Immature natural killer cell (primary cell): ENCODE data around the gene UPF2. TPM values are rescaled to one million over a fixed set of nuclear protein-coding genes. Genes with fewer than 3 reads are reported as not detected.
"Not testable (repeated sequence)": the region's sequence is repeated elsewhere in the genome, so short reads cannot be mapped to it uniquely, and the experiment has no call there.

Experiments
- DNase-seq, 3 donors: peaks; one replicate each; pipeline ENCODE4 v3.0.0; 2022; ENCODE audit warnings: mixed read lengths in 1 of 3
- H3K27ac Mint-ChIP-seq, 6 donors: one replicate each; pipeline ENCODE4 v1.8.0; 2020; ENCODE audit warnings: mixed read lengths in 6 of 6, mild to moderate bottlenecking in 5 of 6, inconsistent platforms in 4 of 6, moderate library complexity in 3 of 6
- H3K27me3 Mint-ChIP-seq, 3 donors: one replicate each; pipeline ENCODE4 v1.8.0; 2020 to 2021; ENCODE audit warnings: low read depth in 3 of 3, mild to moderate bottlenecking in 3 of 3, mixed read lengths in 3 of 3, moderate library complexity in 3 of 3, inconsistent platforms in 1 of 3
- H3K36me3 Mint-ChIP-seq, 3 donors: one replicate each; pipeline ENCODE4 v1.8.0; 2020; ENCODE audit warnings: mixed read lengths in 3 of 3, inconsistent platforms in 2 of 3, mild to moderate bottlenecking in 2 of 3
- H3K4me1 Mint-ChIP-seq, 2 donors: one replicate each; pipeline ENCODE4 v1.8.0; 2020; ENCODE audit warnings: inconsistent platforms in 2 of 2, mild to moderate bottlenecking in 2 of 2, mixed read lengths in 2 of 2, moderate library complexity in 1 of 2
- H3K4me3 Mint-ChIP-seq, 5 donors: one replicate each; pipeline ENCODE4 v1.8.0; 2020; ENCODE audit warnings: mild to moderate bottlenecking in 5 of 5, mixed read lengths in 5 of 5, inconsistent platforms in 3 of 5, moderate library complexity in 3 of 5
- H3K9me3 Mint-ChIP-seq, 6 donors: one replicate each; pipeline ENCODE4 v1.8.0; 2020; ENCODE audit warnings: mild to moderate bottlenecking in 6 of 6, mixed read lengths in 6 of 6, inconsistent platforms in 4 of 6, moderate library complexity in 3 of 6
- polyA plus RNA-seq, 3 donors: library from polyadenylated mRNA; unstranded; fragments of 300-500 nt; fragmentation: Illumina TruSeq; gene quantifications; one replicate each; pipeline ENCODE4 v1.2.3, GENCODE V29; 2021

Gene UPF2
- polyA plus RNA-seq, 3 donors from 2014 or later: 3.1 to 19.8 (median 12.9) TPM

DNA sequence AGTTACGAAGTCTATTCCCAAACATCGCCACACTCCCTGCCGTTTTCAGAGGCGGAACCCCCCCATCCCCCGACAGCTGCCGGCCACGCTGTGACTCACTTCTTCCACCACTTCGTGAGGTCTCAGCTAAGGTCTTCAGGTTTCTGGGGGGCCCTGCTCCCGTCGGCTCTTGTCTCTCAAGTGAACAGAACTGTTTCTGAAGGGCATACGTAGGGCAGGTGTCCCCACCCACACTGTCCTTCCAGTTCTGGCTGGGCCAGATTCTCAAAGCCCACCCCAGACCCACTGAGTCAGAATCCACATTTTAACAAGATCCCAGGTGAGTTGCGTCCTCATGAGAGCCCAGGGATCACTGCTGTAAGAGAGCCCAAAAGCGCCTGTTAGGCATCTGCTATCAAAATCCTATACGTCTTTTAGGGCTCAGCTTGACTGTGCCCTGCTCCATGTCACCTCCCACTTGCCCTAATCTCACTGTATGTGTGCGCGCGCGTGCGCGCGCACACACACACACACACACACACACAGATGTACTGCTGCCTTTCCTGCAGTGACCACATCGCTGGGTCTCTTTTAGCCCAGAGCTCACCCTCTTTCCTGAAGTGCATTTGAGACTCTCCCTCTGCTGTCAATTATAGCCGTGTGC lies 140.7 kb downstream of the UPF2 start:
- H3K27me3 Mint-ChIP-seq: peaks cover 0 to 4% (median 2%) of the 10 kb centered on the region in 3 donors
- peaks cover 2 to 5% of the 10 kb centered on the region in 2 donors for H3K4me1 Mint-ChIP-seq
- DNase-seq: no peak
- H3K27ac Mint-ChIP-seq: no peak overlapping the region
- no peaks in the 10 kb centered on the region for H3K36me3 Mint-ChIP-seq
- no peaks in the 10 kb centered on the region for H3K9me3 Mint-ChIP-seq
- no peak overlapping the region for H3K4me3 Mint-ChIP-seq

DNA sequence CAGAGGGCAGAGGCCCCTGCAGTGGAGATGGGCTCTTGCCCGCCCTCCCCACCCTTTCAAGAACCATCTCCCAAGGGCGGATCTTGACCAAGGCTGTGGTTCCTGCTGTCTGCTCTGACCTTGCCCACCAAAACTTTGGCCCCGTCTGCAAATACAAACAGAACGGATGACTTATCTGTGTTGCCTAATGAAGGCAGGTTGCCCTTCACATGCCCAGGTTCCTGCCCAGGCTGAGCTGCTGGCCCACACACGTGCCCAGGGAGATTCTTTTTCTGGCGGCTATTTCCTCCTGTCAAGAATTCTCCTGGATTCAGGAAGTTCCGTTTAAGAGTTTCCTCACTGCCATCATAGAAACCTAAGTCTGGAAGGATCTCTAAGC lies 141.2 kb downstream of the UPF2 start:
- Mint-ChIP-seq H3K4me3 (no peak overlapping the region), H3K27ac (no peak overlapping the region), H3K27me3 (peaks cover 0 to 7% (median 2%) of the 10 kb centered on the region in 3 donors), H3K4me1 (no peaks in the 10 kb centered on the region), H3K9me3 (no peaks in the 10 kb centered on the region), H3K36me3 (no peaks in the 10 kb centered on the region)
- no peak for DNase-seq

DNA sequence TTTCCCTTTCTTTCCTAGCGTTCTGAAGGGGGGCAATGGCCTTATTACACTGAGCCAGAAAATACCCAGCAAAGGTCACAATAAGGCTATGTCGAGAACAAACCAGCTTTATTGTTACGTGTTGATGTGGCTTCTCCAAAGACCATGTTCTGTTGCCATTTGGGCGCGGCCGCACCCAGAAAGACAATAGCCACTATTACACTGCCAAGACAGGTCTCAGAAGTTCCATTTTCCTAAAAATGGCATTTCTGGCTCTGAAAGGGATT lies 141.6 kb downstream of the UPF2 start:
- H3K27me3 Mint-ChIP-seq: peaks cover 0 to 7% (median 2%) of the 10 kb centered on the region in 3 donors
- DNase-seq: no peak
- no peaks in the 10 kb centered on the region for H3K9me3 Mint-ChIP-seq
- no peak overlapping the region for H3K4me3 Mint-ChIP-seq
- no peaks in the 10 kb centered on the region for H3K4me1 Mint-ChIP-seq
- no peak overlapping the region for H3K27ac Mint-ChIP-seq
- H3K36me3 Mint-ChIP-seq: no peaks in the 10 kb centered on the region

DNA sequence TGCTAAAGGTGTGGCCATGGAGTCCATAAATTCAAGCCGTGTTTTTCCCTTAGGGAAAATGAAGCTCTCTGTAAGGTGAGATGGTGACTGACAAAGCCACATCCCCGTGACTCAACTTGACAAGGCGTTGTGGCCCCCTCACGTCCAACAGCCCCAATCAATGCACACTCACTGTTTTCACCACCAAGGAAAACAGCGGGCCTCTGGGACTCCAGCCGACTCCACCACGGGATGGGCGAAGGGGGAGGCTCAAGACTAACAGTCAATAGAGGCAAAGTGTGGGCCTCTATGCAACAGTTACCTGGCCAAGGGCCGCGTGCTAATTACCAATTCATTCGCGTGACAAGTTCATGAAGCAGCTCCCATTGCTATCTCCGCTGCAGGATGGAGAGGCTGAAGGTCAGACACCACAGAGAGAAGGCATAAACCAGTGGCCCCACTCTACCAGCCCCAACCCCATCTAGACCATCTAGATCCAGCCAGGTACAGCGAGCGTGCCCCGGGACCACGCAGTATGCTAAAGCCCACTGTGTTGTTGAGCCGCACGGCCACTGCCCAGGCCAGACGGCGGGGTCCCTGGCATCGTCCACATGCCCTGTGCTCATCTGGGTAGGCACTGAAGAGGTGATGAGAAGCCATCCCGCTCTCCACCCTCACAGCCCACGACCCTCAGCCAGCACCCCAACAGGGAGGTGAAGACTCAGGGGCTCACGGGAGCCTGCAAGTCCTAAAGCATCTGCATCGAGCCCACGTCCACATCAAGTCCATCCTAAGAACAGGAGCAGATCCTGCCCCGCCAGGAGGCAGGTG lies 143.3 kb downstream of the UPF2 start:
- Mint-ChIP-seq H3K4me1 (no peaks in the 10 kb centered on the region), H3K9me3 (no peaks in the 10 kb centered on the region), H3K27me3 (peaks cover 0 to 4% (median 0%) of the 10 kb centered on the region in 3 donors), H3K27ac (no peak overlapping the region), H3K4me3 (no peak overlapping the region), H3K36me3 (no peaks in the 10 kb centered on the region)
- no peak for DNase-seq

DNA sequence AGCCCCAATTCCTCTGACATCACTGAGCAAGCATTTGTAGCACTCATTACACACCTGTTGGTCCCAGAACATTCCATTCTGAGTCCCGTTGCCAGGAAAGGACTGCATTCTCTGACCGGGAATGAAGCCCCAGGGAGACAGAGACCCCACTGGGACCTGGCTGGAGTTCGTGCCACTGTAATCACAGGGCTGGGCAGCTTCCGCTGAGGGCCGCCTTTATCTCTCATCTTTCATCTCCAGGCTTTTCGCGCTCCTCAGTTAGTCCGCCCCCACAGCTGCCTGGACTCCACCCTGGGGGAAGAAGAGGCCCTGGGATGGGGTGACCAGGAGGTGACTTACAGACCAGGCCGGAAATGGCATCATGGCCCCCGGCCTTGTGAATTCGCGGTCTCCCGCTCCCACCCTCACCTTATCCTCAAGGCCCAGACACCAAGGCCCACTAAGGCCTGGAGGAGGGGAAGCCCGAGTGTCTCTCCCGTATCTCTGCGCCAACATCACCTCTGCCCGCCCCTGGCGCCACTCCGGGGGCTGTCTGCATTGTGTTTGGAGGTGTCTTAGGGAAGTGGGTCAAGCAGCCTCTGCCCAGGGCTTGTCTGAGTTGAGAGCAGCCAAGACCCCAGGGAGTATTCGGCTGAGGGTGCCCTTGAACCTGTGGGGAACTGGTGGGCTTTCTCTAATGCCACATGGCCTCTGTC lies 144.1 kb downstream of the UPF2 start:
- Mint-ChIP-seq H3K27ac (no peak overlapping the region), H3K4me1 (no peaks in the 10 kb centered on the region), H3K36me3 (no peaks in the 10 kb centered on the region), H3K9me3 (no peaks in the 10 kb centered on the region), H3K4me3 (no peak overlapping the region), H3K27me3 (peaks cover 0 to 4% (median 0%) of the 10 kb centered on the region in 3 donors)
- no peak for DNase-seq

DNA sequence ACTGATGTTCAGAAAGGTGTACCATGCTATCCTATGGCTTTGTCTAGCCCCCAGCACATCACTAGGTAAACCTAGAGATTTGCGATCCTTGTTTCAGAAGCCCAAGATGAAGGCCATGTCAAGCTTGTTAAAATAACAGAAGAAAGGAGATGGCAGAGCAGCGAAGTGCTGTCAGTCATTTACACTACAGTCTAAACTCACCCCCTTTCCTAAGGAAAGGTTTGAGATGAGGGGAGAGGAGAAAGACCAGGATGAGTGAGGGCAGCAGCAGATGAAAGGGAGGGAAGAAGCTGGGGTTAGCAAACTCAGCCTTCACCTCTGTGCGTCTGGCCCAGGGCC lies 144.6 kb downstream of the UPF2 start:
- no peaks in the 10 kb centered on the region for H3K36me3 Mint-ChIP-seq
- H3K4me3 Mint-ChIP-seq: no peak overlapping the region
- DNase-seq: no peak
- no peaks in the 10 kb centered on the region for H3K4me1 Mint-ChIP-seq
- H3K9me3 Mint-ChIP-seq: no peaks in the 10 kb centered on the region
- H3K27me3 Mint-ChIP-seq: peaks cover 2 to 4% (median 2%) of the 10 kb centered on the region in 3 donors
- no peak overlapping the region for H3K27ac Mint-ChIP-seq

DNA sequence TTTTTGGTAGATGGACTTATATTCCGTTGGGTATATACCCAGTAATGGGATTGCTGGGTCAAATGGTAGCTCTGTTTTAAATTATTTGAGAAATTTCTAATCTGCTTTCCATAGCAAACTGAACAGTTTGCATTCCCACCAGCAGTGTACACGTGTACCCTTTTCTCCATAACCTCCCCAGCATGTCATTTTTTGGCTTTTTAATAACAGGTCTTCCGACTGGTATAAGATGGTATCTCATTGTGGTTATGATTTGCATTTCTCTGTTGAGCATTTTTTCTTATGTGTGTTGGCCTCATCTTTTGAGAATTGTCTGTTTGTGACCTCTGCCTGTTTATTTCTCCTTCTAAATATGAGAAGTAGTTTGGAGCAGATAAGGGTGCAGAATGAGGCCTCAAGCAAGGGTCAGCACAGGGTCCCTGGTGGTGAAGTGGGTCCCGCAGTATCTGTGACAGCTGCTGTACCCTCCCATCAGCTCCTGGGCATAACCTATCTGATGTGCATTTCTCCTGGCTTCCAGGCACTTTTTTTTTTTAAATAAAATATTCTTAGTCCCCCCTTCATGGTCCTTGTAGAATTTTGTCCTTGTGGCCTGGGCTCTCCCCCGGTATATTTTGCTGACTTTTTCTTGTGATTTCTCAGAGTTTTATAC lies 145.9 kb downstream of the UPF2 start:
- no peaks in the 10 kb centered on the region for H3K4me1 Mint-ChIP-seq
- H3K27me3 Mint-ChIP-seq: peaks cover 2 to 4% (median 2%) of the 10 kb centered on the region in 3 donors
- no peaks in the 10 kb centered on the region for H3K9me3 Mint-ChIP-seq
- no peak for DNase-seq
- no peak overlapping the region for H3K27ac Mint-ChIP-seq
- H3K4me3 Mint-ChIP-seq: no peak overlapping the region
- no peaks in the 10 kb centered on the region for H3K36me3 Mint-ChIP-seq

DNA sequence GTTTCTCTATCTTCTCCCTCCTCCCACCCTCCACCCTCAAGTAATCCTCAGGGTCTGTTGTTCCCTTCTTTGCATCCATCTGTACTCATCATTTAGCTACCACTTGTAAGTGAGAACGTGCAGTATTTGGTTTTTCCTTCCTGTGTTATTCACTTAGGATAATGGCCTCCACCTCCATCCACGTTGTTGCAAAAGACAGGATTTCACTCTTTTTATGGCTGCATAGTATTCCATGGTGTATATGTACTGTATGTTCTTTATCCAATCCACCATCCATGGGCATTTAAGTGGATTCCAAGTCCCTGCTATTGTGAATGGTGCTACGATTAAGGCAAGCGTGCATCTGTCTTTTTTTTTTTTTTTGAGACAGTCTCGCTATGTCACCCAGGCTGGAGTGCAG lies 147.0 kb downstream of the UPF2 start:
- Mint-ChIP-seq H3K9me3 (no peaks in the 10 kb centered on the region), H3K27ac (no peak overlapping the region), H3K27me3 (peaks cover 2 to 4% (median 2%) of the 10 kb centered on the region in 3 donors), H3K36me3 (no peaks in the 10 kb centered on the region), H3K4me1 (no peaks in the 10 kb centered on the region), H3K4me3 (no peak overlapping the region)
- DNase-seq: no peak

DNA sequence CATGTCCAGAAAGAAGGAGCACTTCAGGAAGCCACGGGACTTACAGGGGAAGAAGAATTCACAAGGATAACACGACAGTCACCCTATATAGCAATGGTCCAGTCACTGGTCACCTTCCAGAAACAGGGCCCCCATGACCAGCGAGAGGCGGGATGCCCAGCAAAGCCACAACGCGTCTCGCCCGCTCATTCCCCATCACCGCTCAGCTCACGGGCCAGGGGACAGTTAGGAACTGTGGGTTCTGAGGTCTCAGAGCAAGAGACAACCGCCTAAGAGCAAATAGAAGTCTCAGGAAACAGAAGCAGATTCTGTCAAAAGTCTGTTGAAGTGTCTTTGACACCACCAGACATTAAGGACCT lies 147.5 kb downstream of the UPF2 start:
- H3K4me1 Mint-ChIP-seq: no peaks in the 10 kb centered on the region
- H3K27me3 Mint-ChIP-seq: peaks cover 2 to 4% (median 2%) of the 10 kb centered on the region in 3 donors
- no peak for DNase-seq
- no peak overlapping the region for H3K27ac Mint-ChIP-seq
- H3K36me3 Mint-ChIP-seq: no peaks in the 10 kb centered on the region
- no peak overlapping the region for H3K4me3 Mint-ChIP-seq
- H3K9me3 Mint-ChIP-seq: no peaks in the 10 kb centered on the region

DNA sequence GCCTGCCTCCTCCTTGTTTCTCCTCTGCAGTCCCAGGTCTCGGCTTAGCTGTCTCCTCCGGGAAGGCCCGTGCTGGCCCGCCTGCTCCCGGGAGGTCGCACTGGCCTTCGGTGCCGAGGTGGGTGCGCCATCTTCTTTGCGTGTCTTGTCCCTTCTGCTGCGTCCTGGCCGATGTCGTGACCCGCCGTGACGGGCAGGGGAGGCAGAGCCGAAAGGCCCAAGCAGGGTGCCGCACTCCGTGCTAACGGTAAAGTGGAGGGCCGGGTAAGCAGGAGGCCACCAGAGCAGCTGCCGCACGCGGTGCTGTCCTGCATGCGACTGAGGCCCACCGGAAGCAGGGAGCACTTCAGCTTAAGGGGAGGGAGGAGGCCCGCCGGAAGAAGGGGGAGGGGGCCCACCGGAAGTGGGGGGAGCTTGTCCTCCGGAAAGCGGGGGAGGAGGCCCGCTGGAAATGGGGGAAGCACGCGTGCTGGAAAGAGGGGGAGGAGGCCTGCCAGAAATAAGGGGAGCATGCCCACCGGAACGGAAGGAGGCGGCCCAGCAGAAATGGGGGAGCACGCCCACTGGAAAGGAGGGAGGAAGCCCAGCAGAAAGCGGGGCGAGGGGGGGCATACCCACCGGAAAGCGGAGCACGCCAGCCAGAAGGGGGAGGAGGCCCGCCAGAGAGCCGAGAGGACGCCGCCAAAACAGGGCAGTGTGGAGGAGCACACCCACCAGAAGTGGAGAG lies 148.1 kb downstream of the UPF2 start:
- Mint-ChIP-seq H3K9me3 (no peaks in the 10 kb centered on the region), H3K36me3 (no peaks in the 10 kb centered on the region), H3K27me3 (peaks cover 2 to 4% (median 2%) of the 10 kb centered on the region in 3 donors), H3K4me1 (no peaks in the 10 kb centered on the region), H3K27ac (no peak overlapping the region), H3K4me3 (no peak overlapping the region)
- no peak for DNase-seq

DNA sequence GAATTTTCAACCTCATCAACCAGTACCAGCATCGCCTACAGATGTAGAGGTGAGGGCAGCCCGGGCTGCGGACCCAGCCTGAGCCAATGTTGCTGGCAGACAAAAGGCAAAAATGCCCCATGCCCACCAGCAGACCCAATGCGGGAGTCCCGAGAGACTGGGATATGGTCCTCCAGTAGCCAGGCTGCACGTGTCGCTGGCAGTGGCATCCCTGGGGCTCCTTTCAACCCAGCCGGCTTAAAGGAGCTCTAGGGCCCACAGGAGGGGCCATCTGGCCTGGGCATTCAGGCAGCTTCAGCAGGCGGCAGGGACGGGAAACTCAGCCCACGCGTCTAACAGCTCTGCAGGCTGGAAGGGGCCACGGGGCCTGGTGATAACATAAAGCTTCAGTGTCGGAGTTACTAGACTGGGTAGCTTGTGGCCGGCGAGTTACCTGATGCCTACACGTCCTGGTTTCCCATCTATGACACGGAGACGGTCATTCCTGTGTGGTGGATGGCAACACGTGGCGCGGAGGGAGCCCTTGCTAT lies 148.8 kb downstream of the UPF2 start:
- Mint-ChIP-seq H3K27me3 (peaks cover 2 to 4% (median 2%) of the 10 kb centered on the region in 3 donors), H3K4me3 (no peak overlapping the region), H3K4me1 (no peaks in the 10 kb centered on the region), H3K27ac (no peak overlapping the region), H3K36me3 (no peaks in the 10 kb centered on the region), H3K9me3 (no peaks in the 10 kb centered on the region)
- DNase-seq: no peak

DNA sequence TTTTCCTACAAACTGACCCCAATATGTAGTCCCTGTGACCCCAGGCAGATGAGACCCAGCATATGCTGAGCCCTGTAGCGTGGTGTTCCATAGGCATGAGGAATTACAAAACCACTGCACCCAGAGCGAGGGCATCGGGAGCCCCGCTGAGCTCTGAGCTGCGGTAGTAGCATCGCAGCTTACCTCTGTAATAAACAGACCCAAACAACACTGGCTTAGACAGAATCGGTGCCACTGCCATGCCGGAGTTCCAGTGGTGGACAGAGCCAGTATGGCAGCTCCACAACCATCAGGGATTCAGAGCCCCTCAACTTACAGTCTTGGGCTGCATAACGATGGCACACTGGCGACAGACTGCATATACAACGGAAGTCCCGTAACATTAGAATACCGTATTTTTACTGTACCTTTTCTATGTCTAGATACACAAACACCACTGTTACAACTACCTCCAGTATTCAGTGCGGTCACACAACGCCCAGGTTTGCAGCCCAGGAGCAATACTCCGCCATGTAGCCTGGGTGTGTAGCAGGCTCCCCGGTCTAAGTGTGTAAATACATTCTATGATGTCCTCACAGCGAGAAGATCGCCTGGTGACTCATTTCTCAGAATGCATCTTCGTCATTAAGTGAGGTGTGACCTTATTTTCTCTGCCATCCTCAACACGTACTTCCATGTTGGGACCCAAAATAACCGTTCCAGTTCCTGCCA lies 150.7 kb downstream of the UPF2 start:
- Mint-ChIP-seq H3K27me3 (peaks cover 2 to 4% (median 2%) of the 10 kb centered on the region in 3 donors), H3K9me3 (no peaks in the 10 kb centered on the region), H3K4me3 (no peak overlapping the region), H3K4me1 (no peaks in the 10 kb centered on the region), H3K36me3 (no peaks in the 10 kb centered on the region), H3K27ac (no peak overlapping the region)
- DNase-seq: no peak

DNA sequence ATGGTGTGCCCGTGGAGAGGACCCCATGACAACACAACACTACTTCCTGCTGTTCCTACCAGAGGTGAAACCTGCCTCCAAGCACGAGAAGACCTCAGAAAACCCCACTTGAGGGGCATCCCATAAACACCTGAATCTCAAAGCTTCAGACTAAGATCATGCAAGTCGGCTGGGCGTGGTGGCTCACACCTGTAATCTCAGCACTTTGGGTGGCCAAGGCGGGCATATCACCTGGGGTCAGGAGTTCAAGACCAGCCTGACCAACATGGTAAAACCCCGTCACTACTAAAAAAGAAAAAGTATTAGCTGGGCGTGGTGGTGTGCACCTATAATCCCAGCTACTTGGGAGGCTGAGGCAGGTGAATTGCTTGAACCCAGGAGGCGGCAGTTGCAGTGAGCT lies 153.3 kb downstream of the UPF2 start:
- not testable (repeated sequence) for DNase-seq, H3K4me1 Mint-ChIP-seq, H3K4me3 Mint-ChIP-seq, H3K27me3 Mint-ChIP-seq, H3K9me3 Mint-ChIP-seq, H3K36me3 Mint-ChIP-seq, H3K27ac Mint-ChIP-seq
